ENCODE results near the gene NCR1. TPM values are rescaled to one million over a fixed set of nuclear protein-coding genes. Genes with fewer than 3 reads are reported as not detected.
"Not testable (repeated sequence)": the region's sequence is repeated elsewhere in the genome, so short reads cannot be mapped to it uniquely, and the experiment has no call there.

Gene NCR1
- total RNA-seq = 10.4 TPM

GRCh38 chr19:54905803-54906511 lies at the start of gene NCR1:
Gene NCR1 (plus strand): TSS chr19:54906148. CDS start chr19:54906188, 40 bp downstream.
- Histone ChIP-seq H3K4me3 (ENCODE audit: low read length) (peak within 1 kb of the TSS; percentile 32), H3K9me3 (ENCODE audit: low read depth, low read length) (no peaks in the 10 kb centered on the region), H3K4me1 (ENCODE audit: insufficient read depth, low read length) (peaks cover 26% of the 10 kb centered on the region), H3K27me3 (ENCODE audit: insufficient read depth, low read length) (peaks cover 3% of the 10 kb centered on the region)

GRCh38 chr19:54858476-54858875 lies 47.5 kb upstream of the NCR1 start:
- H3K27me3 ChIP-seq (ENCODE audit: insufficient read depth, low read length); H3K4me3 ChIP-seq (ENCODE audit: low read length); H3K9me3 ChIP-seq (ENCODE audit: low read depth, low read length): not testable (repeated sequence)
- H3K4me1 ChIP-seq (ENCODE audit: insufficient read depth, low read length) = peaks cover 23% of the 10 kb centered on the region

- H3K9me3 ChIP-seq (ENCODE audit: low read depth, low read length); H3K27me3 ChIP-seq (ENCODE audit: insufficient read depth, low read length); H3K4me3 ChIP-seq (ENCODE audit: low read length): not testable (repeated sequence)
- H3K4me1 ChIP-seq (ENCODE audit: insufficient read depth, low read length) = peaks cover 23% of the 10 kb centered on the region
Observed at GRCh38 chr19:54859421-54859820, 46.5 kb upstream of the NCR1 start.

- H3K4me1 ChIP-seq (ENCODE audit: insufficient read depth, low read length) = peaks cover 21% of the 10 kb centered on the region
- H3K27me3 ChIP-seq (ENCODE audit: insufficient read depth, low read length); H3K9me3 ChIP-seq (ENCODE audit: low read depth, low read length); H3K4me3 ChIP-seq (ENCODE audit: low read length): not testable (repeated sequence)
Observed at GRCh38 chr19:54863459-54863858, 42.5 kb upstream of the NCR1 start.

- no peaks in the 10 kb centered on the region for H3K9me3 ChIP-seq (ENCODE audit: low read depth, low read length)
Observed at GRCh38 chr19:54871696-54872095, 34.3 kb upstream of the NCR1 start.

GRCh38 chr19:54873990-54874389 lies 32.0 kb upstream of the NCR1 start, which contains the start of gene FCAR:
Gene FCAR (plus strand): TSS chr19:54874235. CDS start chr19:54874290, 55 bp downstream.
- H3K4me1 ChIP-seq (ENCODE audit: insufficient read depth, low read length) = peaks cover 58% of the 10 kb centered on the region
- peak within 1 kb of the TSS; percentile 54 for H3K4me3 ChIP-seq (ENCODE audit: low read length)
- no peaks in the 10 kb centered on the region for H3K9me3 ChIP-seq (ENCODE audit: low read depth, low read length)
- H3K27me3 ChIP-seq (ENCODE audit: insufficient read depth, low read length) = peaks cover under 1% of the 10 kb centered on the region

More at GRCh38 chr19:54871696-54872095, 34.3 kb upstream of the NCR1 start:
- Histone ChIP-seq H3K4me3 (ENCODE audit: low read length) (no peak overlapping the region), H3K27me3 (ENCODE audit: insufficient read depth, low read length) (no peaks in the 10 kb centered on the region), H3K4me1 (ENCODE audit: insufficient read depth, low read length) (peaks cover 36% of the 10 kb centered on the region)

- Histone ChIP-seq H3K4me3 (ENCODE audit: low read length) (peak overlapping the region; percentile 54), H3K27me3 (ENCODE audit: insufficient read depth, low read length) (peaks cover 2% of the 10 kb centered on the region), H3K4me1 (ENCODE audit: insufficient read depth, low read length) (peaks cover 72% of the 10 kb centered on the region), H3K9me3 (ENCODE audit: low read depth, low read length) (no peaks in the 10 kb centered on the region)
Observed at GRCh38 chr19:54875506-54875905, 30.4 kb upstream of the NCR1 start.

GRCh38 chr19:54877471-54877870 lies 28.5 kb upstream of the NCR1 start:
- H3K27me3 ChIP-seq (ENCODE audit: insufficient read depth, low read length) = peaks cover 6% of the 10 kb centered on the region
- H3K4me1 ChIP-seq (ENCODE audit: insufficient read depth, low read length) = peaks cover 70% of the 10 kb centered on the region
- H3K9me3 ChIP-seq (ENCODE audit: low read depth, low read length) = no peaks in the 10 kb centered on the region
- peak overlapping the region; percentile 54 for H3K4me3 ChIP-seq (ENCODE audit: low read length)

- no peaks in the 10 kb centered on the region for H3K9me3 ChIP-seq (ENCODE audit: low read depth, low read length)
- peaks cover 6% of the 10 kb centered on the region for H3K27me3 ChIP-seq (ENCODE audit: insufficient read depth, low read length)
- H3K4me3 ChIP-seq (ENCODE audit: low read length) = no peak overlapping the region
- peaks cover 51% of the 10 kb centered on the region for H3K4me1 ChIP-seq (ENCODE audit: insufficient read depth, low read length)
Observed at GRCh38 chr19:54881884-54882283, 24.1 kb upstream of the NCR1 start.

- peaks cover 6% of the 10 kb centered on the region for H3K27me3 ChIP-seq (ENCODE audit: insufficient read depth, low read length)
- H3K4me1 ChIP-seq (ENCODE audit: insufficient read depth, low read length) = peaks cover 42% of the 10 kb centered on the region
- H3K4me3 ChIP-seq (ENCODE audit: low read length) = no peak overlapping the region
- H3K9me3 ChIP-seq (ENCODE audit: low read depth, low read length) = no peaks in the 10 kb centered on the region
Observed at GRCh38 chr19:54882758-54883157, 23.2 kb upstream of the NCR1 start.

GRCh38 chr19:54883228-54883627 lies 22.7 kb upstream of the NCR1 start:
- Histone ChIP-seq H3K4me3 (ENCODE audit: low read length) (no peak overlapping the region), H3K4me1 (ENCODE audit: insufficient read depth, low read length) (peaks cover 37% of the 10 kb centered on the region), H3K9me3 (ENCODE audit: low read depth, low read length) (no peaks in the 10 kb centered on the region), H3K27me3 (ENCODE audit: insufficient read depth, low read length) (peaks cover 6% of the 10 kb centered on the region)

GRCh38 chr19:54888239-54888638 lies 17.7 kb upstream of the NCR1 start:
- H3K27me3 ChIP-seq (ENCODE audit: insufficient read depth, low read length) = no peaks in the 10 kb centered on the region
- peaks cover 2% of the 10 kb centered on the region for H3K4me1 ChIP-seq (ENCODE audit: insufficient read depth, low read length)
- no peak overlapping the region for H3K4me3 ChIP-seq (ENCODE audit: low read length)
- no peaks in the 10 kb centered on the region for H3K9me3 ChIP-seq (ENCODE audit: low read depth, low read length)

GRCh38 chr19:54889566-54889965 lies 16.4 kb upstream of the NCR1 start:
- no peaks in the 10 kb centered on the region for H3K4me1 ChIP-seq (ENCODE audit: insufficient read depth, low read length)
- H3K9me3 ChIP-seq (ENCODE audit: low read depth, low read length) = no peaks in the 10 kb centered on the region
- H3K27me3 ChIP-seq (ENCODE audit: insufficient read depth, low read length) = no peaks in the 10 kb centered on the region
- no peak overlapping the region for H3K4me3 ChIP-seq (ENCODE audit: low read length)

GRCh38 chr19:54893406-54893805 lies 12.5 kb upstream of the NCR1 start:
- no peak overlapping the region for H3K4me3 ChIP-seq (ENCODE audit: low read length)
- no peaks in the 10 kb centered on the region for H3K4me1 ChIP-seq (ENCODE audit: insufficient read depth, low read length)
- no peaks in the 10 kb centered on the region for H3K27me3 ChIP-seq (ENCODE audit: insufficient read depth, low read length)
- no peaks in the 10 kb centered on the region for H3K9me3 ChIP-seq (ENCODE audit: low read depth, low read length)

GRCh38 chr19:54894106-54894505 lies 11.8 kb upstream of the NCR1 start:
- H3K4me3 ChIP-seq (ENCODE audit: low read length); H3K9me3 ChIP-seq (ENCODE audit: low read depth, low read length); H3K27me3 ChIP-seq (ENCODE audit: insufficient read depth, low read length); H3K4me1 ChIP-seq (ENCODE audit: insufficient read depth, low read length): not testable (repeated sequence)

- Histone ChIP-seq H3K4me1 (ENCODE audit: insufficient read depth, low read length) (peaks cover 8% of the 10 kb centered on the region), H3K27me3 (ENCODE audit: insufficient read depth, low read length) (no peaks in the 10 kb centered on the region), H3K4me3 (ENCODE audit: low read length) (no peak overlapping the region), H3K9me3 (ENCODE audit: low read depth, low read length) (no peaks in the 10 kb centered on the region)
Observed at GRCh38 chr19:54896036-54896435, 9.9 kb upstream of the NCR1 start.

Data from mononuclear cell (primary cell).